Mesothelial cell of epicardium (in vitro differentiated cells): ENCODE results near the gene RNU1-2. TPM values are rescaled to one million over a fixed set of nuclear protein-coding genes. Genes with fewer than 3 reads are reported as not detected.
"Not testable (repeated sequence)": the region's sequence is repeated elsewhere in the genome, so short reads cannot be mapped to it uniquely, and the experiment has no call there.

ENCODE experiments used
- DNase-seq, 2 experiments: peaks; one replicate each; pipeline ENCODE4 v3.0.0; 2021; ENCODE audit warnings: low spot score in 2 of 2; ENCODE audit not compliant: unreplicated experiment in 2 of 2
- H3K27ac Mint-ChIP-seq: 2 replicates; pipeline ENCODE4 v1.8.0; 2021; ENCODE audit warnings: mixed read lengths
- H3K27me3 Mint-ChIP-seq: 2 replicates; pipeline ENCODE4 v1.8.0; 2021; ENCODE audit warnings: low read depth, mixed read lengths
- H3K36me3 Mint-ChIP-seq: 2 replicates; pipeline ENCODE4 v1.8.0; 2021; ENCODE audit warnings: mixed read lengths
- H3K4me1 Mint-ChIP-seq: 2 replicates; pipeline ENCODE4 v1.8.0; 2021; ENCODE audit warnings: mixed read lengths
- H3K4me3 Mint-ChIP-seq: 2 replicates; pipeline ENCODE4 v1.8.0; 2021; ENCODE audit warnings: mild to moderate bottlenecking, moderate library complexity, mixed read lengths
- H3K9me3 Mint-ChIP-seq: 2 replicates; pipeline ENCODE4 v1.8.0; 2021; ENCODE audit warnings: mixed read lengths
- CTCF ChIP-seq: fragments of 200-600 bp; sonication (generic); IDR thresholded peaks from one replicate; pipeline ENCODE4 v1.5.0; 2021; ENCODE audit warnings: antibody characterized with exemption; ENCODE audit not compliant: unreplicated experiment
- total RNA-seq: library from RNA; stranded (reverse); gene quantifications from 3 replicates; pipeline ENCODE4 v1.2.1, GENCODE V29; 2021

RNU1-2 gene
- total RNA-seq, 1 donor from 2014 or later = 3,945 TPM

GRCh38 chr1:16906873-16907272, 11.1 kb downstream of the RNU1-2 start:
- Mint-ChIP-seq H3K27ac (no peak overlapping the region), H3K4me1 (peaks cover 19% of the 10 kb centered on the region)

GRCh38 chr1:16907870-16908758, 12.3 kb downstream of the RNU1-2 start:
- Mint-ChIP-seq H3K36me3 (no peaks in the 10 kb centered on the region), H3K9me3 (no peaks in the 10 kb centered on the region), H3K4me3 (no peak overlapping the region), H3K27me3 (no peaks in the 10 kb centered on the region), H3K27ac (no peak overlapping the region), H3K4me1 (peaks cover 15% of the 10 kb centered on the region)
- no peak for TF ChIP-seq CTCF
- no peak for DNase-seq

More at GRCh38 chr1:16906873-16907272, 11.1 kb downstream of the RNU1-2 start:
- no peaks in the 10 kb centered on the region for H3K9me3 Mint-ChIP-seq
- no peaks in the 10 kb centered on the region for H3K36me3 Mint-ChIP-seq
- DNase-seq = no peak
- no peaks in the 10 kb centered on the region for H3K27me3 Mint-ChIP-seq
- TF ChIP-seq CTCF = no peak
- H3K4me3 Mint-ChIP-seq = no peak overlapping the region

- peak overlapping the region; percentile 39 for H3K27ac Mint-ChIP-seq
- H3K9me3 Mint-ChIP-seq, H3K4me3 Mint-ChIP-seq, DNase-seq, H3K36me3 Mint-ChIP-seq, H3K27me3 Mint-ChIP-seq: not testable (repeated sequence)
- H3K4me1 Mint-ChIP-seq = peaks cover 25% of the 10 kb centered on the region
These were observed 16.3 kb downstream of the RNU1-2 start for GRCh38 chr1:16911851-16912721.

- not testable (repeated sequence) for H3K9me3 Mint-ChIP-seq, H3K27me3 Mint-ChIP-seq, H3K36me3 Mint-ChIP-seq, DNase-seq
- peak overlapping the region; percentile 87 for H3K27ac Mint-ChIP-seq
- H3K4me3 Mint-ChIP-seq = peak overlapping the region; percentile 64
- peaks cover 23% of the 10 kb centered on the region for H3K4me1 Mint-ChIP-seq
These were observed 17.0 kb downstream of the RNU1-2 start for GRCh38 chr1:16912742-16913141.

- no peak for DNase-seq
- Mint-ChIP-seq H3K27ac (peak overlapping the region; percentile 87), H3K27me3 (no peaks in the 10 kb centered on the region), H3K9me3 (no peaks in the 10 kb centered on the region), H3K36me3 (no peaks in the 10 kb centered on the region), H3K4me3 (peak overlapping the region; percentile 64), H3K4me1 (peaks cover 23% of the 10 kb centered on the region)
- no peak for TF ChIP-seq CTCF
These were observed 17.5 kb downstream of the RNU1-2 start for GRCh38 chr1:16913181-16913832.

GRCh38 chr1:16913833-16914662, 18.3 kb downstream of the RNU1-2 start:
- Mint-ChIP-seq H3K9me3 (no peaks in the 10 kb centered on the region), H3K4me3 (peak overlapping the region; percentile 77), H3K27ac (peak overlapping the region; percentile 94), H3K4me1 (peaks cover 23% of the 10 kb centered on the region), H3K36me3 (no peaks in the 10 kb centered on the region), H3K27me3 (no peaks in the 10 kb centered on the region)
- TF ChIP-seq CTCF = no peak
- peak; percentile 92 to 97 for DNase-seq

- H3K36me3 Mint-ChIP-seq, DNase-seq: not testable (repeated sequence)
- peak overlapping the region; percentile 77 for H3K4me3 Mint-ChIP-seq
These were observed 19.3 kb downstream of the RNU1-2 start for GRCh38 chr1:16914928-16915626.

More at GRCh38 chr1:16914928-16915626, 19.3 kb downstream of the RNU1-2 start:
- Mint-ChIP-seq H3K4me1 (peaks cover 21% of the 10 kb centered on the region), H3K27ac (peak overlapping the region; percentile 94)
- not testable (repeated sequence) for H3K27me3 Mint-ChIP-seq, H3K9me3 Mint-ChIP-seq
